ENCODE data around the gene RBMS2. TPM values are rescaled to one million over a fixed set of nuclear protein-coding genes. Genes with fewer than 3 reads are reported as not detected.

The RBMS2 gene
- total and polyA plus RNA-seq, 9 of the 15 experiments (the other 6 are each of a cell fraction or from before 2014, with no cell fraction given): 0.08 to 10.5 (median 0.31) TPM

GRCh38 chr12:56630180-56630632, 108.6 kb downstream of the RBMS2 start, which contains the start of gene BAZ2A (continued):
- TF ChIP-seq, protein P1, sequence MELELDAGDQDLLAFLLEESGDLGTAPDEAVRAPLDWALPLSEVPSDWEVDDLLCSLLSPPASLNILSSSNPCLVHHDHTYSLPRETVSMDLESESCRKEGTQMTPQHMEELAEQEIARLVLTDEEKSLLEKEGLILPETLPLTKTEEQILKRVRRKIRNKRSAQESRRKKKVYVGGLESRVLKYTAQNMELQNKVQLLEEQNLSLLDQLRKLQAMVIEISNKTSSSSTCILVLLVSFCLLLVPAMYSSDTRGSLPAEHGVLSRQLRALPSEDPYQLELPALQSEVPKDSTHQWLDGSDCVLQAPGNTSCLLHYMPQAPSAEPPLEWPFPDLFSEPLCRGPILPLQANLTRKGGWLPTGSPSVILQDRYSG (tag; conservative IDR thresholded peaks at IDR 0.05; ENCODE audit: low read depth): no peak
- TF ChIP-seq MAX (CRISPR knock-in tag; IDR thresholded peaks at IDR 0.05) (peak; percentile 72), JUN (IDR thresholded peaks at IDR 0.05; ENCODE audit: borderline replicate concordance, low read depth, low read length) (peak; percentile 64; the same call in 1 of the 2 replicates), JUN (CRISPR knock-in tag; IDR thresholded peaks at IDR 0.05; ENCODE audit: borderline replicate concordance) (no peak), ZBTB7A (IDR thresholded peaks at IDR 0.05; ENCODE audit: borderline replicate concordance, control insufficient read depth, low read depth, low read length) (peak; percentile 53; the same call in 1 of the 2 replicates), C11orf30 (IDR thresholded peaks at IDR 0.05; ENCODE audit: low read depth) (no peak), RBM22 (IDR thresholded peaks at IDR 0.05; ENCODE audit: low read depth, low read length, poor library complexity, severe bottlenecking) (no peak), HDAC2 (IDR thresholded peaks at IDR 0.05) (peak; percentile 37; the same call in 1 of the 2 replicates), KLF13 (tag; IDR thresholded peaks at IDR 0.05; ENCODE audit: borderline replicate concordance, low read depth) (peak; percentile 69; the same call in 1 of the 2 replicates), BDP1 (IDR thresholded peaks at IDR 0.05; ENCODE audit: insufficient read depth, insufficient read length) (no peak), NELFE (IDR thresholded peaks at IDR 0.05; ENCODE audit: insufficient read depth, insufficient read length) (no peak), TEAD2 (tag; IDR thresholded peaks at IDR 0.05) (no peak), ZSCAN32 (CRISPR knock-in tag; IDR thresholded peaks at IDR 0.05) (no peak), TAL1 (IDR thresholded peaks at IDR 0.05) (no peak), EP300 (IDR thresholded peaks at IDR 0.05; ENCODE audit: low read length) (peak; percentile 44), MXD1 (CRISPR knock-in tag; IDR thresholded peaks at IDR 0.05; ENCODE audit: borderline replicate concordance, poor library complexity, severe bottlenecking) (no peak), EWSR1 (IDR thresholded peaks at IDR 0.05; ENCODE audit: borderline replicate concordance, low read depth, partially characterized antibody) (no peak), CREM (IDR thresholded peaks at IDR 0.05; ENCODE audit: low read depth) (peak; percentile 87), SIN3B (IDR thresholded peaks at IDR 0.05; ENCODE audit: low read depth) (0 out of 2 replicates have a peak, but pooled peaks have one; percentile 24), RBM15 (IDR thresholded peaks at IDR 0.05; ENCODE audit: insufficient read depth, low read length) (no peak), FOXJ3 (CRISPR knock-in tag; IDR thresholded peaks at IDR 0.05) (no peak), TBL1XR1 (IDR thresholded peaks at IDR 0.05; ENCODE audit: low read length in 2 of 2) (0 out of 4 replicates have a peak, but pooled peaks of 1 of the 2 experiments have one; percentile 21), RUNX1 (IDR thresholded peaks at IDR 0.05; ENCODE audit: low read depth) (0 out of 2 replicates have a peak, but pooled peaks have one; percentile 64)
- TF ChIP-seq, protein P2, sequence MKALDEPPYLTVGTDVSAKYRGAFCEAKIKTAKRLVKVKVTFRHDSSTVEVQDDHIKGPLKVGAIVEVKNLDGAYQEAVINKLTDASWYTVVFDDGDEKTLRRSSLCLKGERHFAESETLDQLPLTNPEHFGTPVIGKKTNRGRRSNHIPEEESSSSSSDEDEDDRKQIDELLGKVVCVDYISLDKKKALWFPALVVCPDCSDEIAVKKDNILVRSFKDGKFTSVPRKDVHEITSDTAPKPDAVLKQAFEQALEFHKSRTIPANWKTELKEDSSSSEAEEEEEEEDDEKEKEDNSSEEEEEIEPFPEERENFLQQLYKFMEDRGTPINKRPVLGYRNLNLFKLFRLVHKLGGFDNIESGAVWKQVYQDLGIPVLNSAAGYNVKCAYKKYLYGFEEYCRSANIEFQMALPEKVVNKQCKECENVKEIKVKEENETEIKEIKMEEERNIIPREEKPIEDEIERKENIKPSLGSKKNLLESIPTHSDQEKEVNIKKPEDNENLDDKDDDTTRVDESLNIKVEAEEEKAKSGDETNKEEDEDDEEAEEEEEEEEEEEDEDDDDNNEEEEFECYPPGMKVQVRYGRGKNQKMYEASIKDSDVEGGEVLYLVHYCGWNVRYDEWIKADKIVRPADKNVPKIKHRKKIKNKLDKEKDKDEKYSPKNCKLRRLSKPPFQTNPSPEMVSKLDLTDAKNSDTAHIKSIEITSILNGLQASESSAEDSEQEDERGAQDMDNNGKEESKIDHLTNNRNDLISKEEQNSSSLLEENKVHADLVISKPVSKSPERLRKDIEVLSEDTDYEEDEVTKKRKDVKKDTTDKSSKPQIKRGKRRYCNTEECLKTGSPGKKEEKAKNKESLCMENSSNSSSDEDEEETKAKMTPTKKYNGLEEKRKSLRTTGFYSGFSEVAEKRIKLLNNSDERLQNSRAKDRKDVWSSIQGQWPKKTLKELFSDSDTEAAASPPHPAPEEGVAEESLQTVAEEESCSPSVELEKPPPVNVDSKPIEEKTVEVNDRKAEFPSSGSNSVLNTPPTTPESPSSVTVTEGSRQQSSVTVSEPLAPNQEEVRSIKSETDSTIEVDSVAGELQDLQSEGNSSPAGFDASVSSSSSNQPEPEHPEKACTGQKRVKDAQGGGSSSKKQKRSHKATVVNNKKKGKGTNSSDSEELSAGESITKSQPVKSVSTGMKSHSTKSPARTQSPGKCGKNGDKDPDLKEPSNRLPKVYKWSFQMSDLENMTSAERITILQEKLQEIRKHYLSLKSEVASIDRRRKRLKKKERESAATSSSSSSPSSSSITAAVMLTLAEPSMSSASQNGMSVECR (CRISPR knock-in tag; IDR thresholded peaks at IDR 0.05): peak; percentile 54; the same call in 1 of the 2 replicates

All from K562 (cell line).